Renal pelvis (tissue), 4 donors: Measurements from ENCODE around the gene SHANK2. TPM values are rescaled to one million over a fixed set of nuclear protein-coding genes. Genes with fewer than 3 reads are reported as not detected.

Source experiments
- DNase-seq: peaks from one replicate; pipeline ENCODE4 v3.0.0-alpha.2; 2013
- polyA plus RNA-seq, 3 donors: library from polyadenylated mRNA; unstranded; fragments of 120-200 nt; gene quantifications; one replicate each; pipeline ENCODE4 v1.2.1, GENCODE V29; 2013; ENCODE audit not compliant: insufficient read length in 3 of 3

The SHANK2 gene
- polyA plus RNA-seq, 3 donors: 26.2 to 42.9 (median 41.0) TPM

DNA sequence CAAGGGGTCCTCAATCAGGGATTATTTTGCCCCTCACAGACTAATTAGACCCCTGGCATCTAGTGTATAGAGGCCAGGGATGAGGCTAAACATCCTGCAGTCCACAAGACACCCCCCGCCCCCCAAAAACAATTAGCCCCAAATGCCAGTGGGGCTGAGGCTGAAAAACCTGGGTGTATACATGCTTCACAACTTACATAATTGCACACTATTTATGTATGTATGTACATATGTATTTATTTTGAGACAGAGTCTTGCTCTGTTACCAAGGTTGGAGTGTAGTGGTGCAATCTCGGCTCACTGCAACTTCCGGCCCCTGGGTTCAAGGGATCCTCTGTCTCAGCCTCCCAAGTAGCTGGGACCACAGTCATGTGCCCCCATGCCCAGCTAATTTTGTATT lies 28.8 kb upstream of the SHANK2 start:
- no peak for DNase-seq

- no peak for DNase-seq
These were observed 27.7 kb upstream of the SHANK2 start for GRCh38 chr11:71279916-71280645.

- no peak for DNase-seq
These were observed 19.8 kb upstream of the SHANK2 start for GRCh38 chr11:71272161-71272560.

DNA sequence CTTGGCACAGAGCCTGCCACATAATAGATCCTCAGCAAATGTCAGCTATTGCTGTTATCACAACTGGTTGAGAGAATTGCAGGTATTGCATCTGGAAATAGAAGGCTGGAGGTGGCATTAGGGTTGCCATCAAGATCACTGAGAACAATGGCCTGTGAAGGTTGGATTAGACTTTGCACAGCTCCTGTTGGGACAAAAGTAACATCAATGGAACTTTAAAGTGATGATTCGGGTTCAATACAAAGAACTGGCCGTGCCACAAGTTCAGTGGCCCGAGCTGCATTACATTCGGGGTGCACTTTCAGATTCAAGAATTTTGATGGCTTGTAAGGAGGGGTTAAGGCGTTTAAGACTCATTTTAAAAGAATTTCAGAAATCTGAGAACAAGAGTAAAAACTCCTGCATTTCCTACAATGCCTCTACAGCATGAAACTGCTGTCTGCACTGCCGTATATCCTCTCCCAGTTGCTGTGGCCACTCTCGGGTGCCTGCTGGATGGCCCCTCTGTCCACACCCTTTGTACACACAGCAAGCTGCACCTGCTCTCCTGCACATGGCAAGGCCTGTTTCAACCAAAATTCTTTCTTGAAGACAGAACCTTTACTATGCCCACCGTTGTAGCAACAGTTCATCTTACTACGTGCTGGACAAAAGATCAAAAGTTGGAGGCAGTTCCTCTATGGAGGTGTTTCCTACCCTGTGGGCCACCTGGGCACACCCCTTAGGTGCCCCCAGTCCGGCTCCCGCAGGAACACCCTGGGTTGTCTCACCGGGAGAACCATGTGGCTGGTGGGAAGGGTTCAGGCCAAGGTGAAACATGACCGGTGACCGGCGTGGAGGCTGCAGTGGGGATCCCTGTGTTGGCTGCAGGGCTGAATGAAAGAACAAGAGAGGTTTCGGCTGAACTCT lies 17.5 kb upstream of the SHANK2 start:
- DNase-seq: no peak

- no peak for DNase-seq
These were observed 16.4 kb upstream of the SHANK2 start for GRCh38 chr11:71268706-71269321.

GRCh38 chr11:71267807-71268421 lies 15.5 kb upstream of the SHANK2 start:
- no peak for DNase-seq

DNA sequence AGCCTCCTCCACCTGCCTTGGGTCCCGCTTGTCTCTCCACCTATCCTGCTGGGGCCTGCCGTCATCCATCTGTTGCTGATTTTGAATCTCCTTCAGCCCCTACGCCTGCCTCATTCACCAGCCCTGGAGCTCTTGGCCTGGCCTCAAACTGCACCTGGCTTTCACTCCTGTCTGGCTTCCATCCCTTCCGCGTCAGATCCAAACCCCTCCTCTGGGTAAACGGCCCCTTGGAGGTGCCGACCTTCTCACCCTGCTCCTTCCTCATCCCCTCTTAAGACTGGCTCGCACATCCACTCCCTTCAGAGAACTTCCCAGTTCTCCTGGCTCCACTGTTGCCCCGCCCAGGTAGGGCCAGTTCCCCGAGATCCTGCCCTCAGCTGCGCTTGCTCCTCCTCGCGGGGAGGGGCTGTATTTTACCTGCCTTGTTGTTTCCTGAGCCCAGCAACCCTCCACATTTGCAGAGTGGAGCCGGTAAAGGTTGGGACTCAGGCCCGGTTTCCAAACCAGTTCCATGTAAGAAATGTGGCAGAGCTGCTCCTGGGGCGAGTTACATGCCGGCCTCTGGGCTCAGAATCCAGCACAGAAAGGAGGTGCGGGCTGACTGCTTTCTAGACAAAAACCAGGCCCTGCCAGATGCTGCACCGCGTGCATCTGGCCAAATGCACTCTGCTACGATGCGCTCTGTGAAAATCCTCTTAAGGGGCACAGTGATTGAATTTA lies 13.9 kb upstream of the SHANK2 start:
- no peak for DNase-seq

GRCh38 chr11:71265559-71266092 lies 13.2 kb upstream of the SHANK2 start:
- DNase-seq: no peak

DNA sequence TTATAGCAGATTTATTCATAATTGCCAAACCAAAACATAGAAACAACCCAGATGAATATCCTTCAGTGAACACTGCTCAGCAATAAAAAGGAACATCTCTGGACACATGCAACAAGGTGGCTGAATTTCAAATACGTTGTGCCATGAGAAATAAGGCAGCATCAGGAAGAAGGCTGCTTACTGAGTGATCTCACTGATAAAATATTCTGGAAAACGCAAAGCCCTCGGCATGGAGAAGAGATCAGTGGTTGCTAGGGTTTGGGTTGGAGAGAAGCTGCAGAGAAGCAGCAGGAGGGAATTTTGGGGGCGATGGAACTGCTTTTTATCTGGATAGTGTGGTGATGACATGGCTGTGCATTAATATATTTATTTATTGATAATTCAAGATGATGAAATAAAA lies 11.0 kb upstream of the SHANK2 start:
- no peak for DNase-seq

DNA sequence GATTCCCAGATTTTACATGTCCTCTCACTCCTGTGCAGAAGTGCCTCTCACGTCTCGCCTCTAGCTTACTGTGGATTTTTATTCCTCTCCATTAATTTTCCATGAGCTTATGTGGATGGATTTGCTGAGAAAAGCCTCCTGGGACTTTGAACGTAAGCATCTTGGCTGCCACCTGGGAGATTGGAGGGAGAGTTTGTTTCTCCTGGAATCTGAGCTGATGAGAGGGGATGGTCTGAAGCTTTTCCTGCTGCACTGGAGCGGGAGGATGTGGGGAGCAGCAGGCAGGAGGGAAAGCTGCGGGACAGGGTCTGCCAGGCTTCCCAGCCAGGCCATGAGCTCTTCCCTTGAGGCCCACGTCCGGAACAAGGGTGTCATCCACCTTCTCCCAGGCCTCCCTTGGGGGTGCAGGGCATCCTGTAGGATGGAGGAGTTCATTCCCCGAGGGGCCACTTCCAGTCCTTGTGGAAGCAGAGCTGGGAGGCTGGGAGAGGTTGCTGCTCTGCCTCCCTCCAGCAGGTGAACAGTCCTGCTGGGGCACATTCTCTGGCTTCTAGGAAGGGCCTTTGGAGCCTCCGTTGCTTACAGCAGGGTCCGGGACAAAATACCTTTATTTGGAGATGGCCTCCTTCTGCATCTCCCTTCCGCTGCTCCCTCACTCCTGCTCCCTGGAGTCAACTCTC lies 3.6 kb upstream of the SHANK2 start:
- DNase-seq: no peak

- no peak for DNase-seq
These were observed 2.9 kb upstream of the SHANK2 start for GRCh38 chr11:71255323-71255722.

DNA sequence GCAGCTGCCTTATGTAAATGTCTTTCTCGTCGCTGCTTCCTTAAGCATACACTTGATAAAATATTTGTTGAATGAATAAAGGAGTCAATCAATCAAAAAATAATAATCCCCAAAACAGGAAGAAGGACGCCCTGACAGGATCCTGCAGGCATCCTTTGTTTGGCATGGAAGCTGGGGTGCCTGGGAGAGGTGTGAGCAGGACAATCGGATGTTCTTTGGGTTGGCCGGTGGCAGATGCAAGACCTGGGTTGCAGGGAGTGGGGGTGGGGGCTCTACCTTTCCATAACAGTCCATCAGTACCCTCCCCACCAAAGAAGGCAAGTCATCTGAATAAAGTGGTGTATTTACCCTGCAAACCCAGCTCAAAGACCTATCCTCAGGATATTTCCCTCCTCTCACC lies 1.4 kb upstream of the SHANK2 start:
- no peak for DNase-seq

DNA sequence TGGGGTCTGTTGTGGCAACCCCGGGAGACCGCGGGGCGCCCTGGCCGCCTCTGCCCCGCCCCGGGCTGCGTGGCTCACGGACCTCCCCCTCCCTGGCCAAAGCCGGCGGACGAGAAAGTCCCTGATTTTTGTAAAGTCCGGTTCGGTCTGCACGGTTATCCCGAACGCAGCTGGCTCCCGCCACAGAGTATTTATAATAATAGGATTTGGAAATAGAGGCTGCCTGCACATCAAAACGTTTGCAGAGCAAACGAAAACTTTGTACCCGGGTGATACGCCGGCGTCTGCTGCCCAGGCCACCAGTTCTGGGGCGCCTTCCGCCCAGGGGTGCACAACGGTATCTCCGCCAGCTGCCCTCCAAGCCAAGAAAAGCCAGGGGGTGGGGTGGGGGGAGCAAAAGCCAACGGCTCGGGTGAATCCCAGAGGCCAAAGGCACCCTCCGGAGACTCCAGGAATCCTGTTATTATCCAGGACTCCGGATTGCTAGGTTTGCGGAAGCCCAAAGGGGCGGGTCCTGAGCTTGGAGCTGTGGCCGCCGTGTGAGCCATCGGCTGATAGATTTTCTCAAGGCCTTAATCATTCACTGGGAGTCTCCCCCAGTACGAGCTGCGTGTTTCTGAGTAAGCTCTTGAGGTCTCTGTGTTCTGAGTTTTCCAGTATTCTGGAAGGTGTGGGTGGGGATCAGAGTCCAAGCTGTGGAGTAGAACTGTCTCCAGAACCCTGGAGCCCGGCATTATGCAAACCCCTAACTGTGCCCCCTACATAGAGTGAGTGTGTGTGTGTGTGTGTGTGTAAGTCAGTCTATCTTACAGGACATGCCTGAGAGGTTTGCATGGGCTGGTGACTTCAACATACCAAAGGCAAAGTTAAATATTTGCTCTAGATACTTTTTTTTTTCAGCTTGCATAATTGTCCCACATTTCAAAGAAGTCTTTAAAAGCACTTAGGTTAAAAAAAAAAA lies 673 bp upstream of the SHANK2 start:
- DNase-seq: peak; percentile 75

DNA sequence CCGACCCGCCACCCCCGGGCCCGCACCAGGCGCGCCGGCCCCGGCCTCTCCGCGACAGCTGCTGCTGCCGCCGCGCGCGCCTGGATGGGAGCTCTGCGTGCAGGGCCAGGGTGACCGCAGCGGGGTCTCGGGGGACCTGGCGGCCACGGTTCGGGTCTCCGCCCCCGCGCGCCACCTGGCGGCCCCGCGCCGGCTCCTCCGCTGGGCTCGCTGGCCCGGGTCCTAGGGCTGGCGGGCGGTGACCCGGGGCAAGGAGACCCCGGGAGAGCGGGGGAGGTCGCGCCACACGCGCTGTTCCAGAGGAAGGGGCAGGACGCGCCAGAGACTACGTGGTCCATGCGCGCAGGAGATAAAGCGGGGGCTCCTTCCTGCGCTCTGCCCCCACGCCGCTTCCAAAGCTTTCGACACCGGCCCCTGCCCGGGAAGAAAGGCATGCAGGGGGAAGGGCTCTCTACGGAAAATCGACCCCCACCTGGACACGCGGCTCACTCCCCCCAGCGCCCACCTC lies 562 bp downstream of the SHANK2 start:
- no peak for DNase-seq

DNA sequence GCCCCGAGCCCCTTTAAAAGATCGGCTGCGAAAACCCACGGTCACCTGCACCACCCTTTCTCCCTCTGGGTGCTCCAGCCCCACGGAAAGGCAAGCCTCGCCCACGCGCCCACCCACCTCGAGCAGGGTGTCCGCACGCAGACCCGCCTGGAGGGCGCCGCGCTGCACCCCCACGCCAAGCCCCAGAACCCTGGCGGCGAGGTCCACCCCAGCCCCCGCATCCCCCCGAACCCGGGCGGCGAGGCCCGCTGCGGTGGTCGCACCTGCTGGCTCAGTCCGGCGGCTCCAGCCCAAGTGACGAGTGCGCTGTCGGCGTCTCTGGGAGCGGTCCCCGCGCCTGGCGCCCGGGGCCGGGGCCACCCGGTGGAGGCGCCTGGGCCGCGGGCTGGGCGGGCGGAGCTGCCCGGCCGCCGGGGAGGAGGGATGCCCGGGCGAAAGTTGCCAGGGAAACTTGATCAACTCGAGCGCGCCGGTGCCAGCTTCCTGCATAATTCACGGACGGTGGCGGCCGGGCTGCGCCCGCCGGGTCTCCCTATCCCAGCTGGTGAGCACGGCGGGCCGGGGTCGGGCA lies 1.1 kb downstream of the SHANK2 start:
- no peak for DNase-seq

- DNase-seq: no peak
These were observed 1.7 kb downstream of the SHANK2 start for GRCh38 chr11:71250523-71251150.

- no peak for DNase-seq
These were observed 3.1 kb downstream of the SHANK2 start for GRCh38 chr11:71249301-71249700.

DNA sequence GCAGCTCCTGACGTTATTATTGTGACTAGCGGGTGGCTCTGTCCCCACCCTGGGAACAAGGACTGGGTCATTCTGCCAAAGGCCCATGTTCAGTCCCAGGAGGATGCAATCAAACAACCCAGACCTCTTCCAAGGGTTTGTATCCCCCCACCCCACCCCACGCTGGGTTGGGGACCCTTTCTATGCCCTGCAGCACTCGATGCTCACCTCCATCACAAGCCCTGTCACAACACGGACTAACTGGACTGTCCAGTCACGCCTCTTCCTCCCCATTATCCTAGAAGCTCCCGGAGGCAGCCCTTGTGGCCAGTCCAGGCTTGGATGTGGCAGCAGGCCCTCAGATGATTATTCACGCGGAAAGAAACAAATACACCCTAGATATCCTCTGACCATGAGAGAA lies 3.7 kb downstream of the SHANK2 start:
- DNase-seq: no peak

- no peak for DNase-seq
These were observed 4.2 kb downstream of the SHANK2 start for GRCh38 chr11:71248251-71248570.
